ENCODE results near the gene TSHZ3. TPM values are rescaled to one million over a fixed set of nuclear protein-coding genes. Genes with fewer than 3 reads are reported as not detected.

TSHZ3 gene
- polyA plus RNA-seq, 1 donor from 2014 or later: 2.4 TPM

- Histone ChIP-seq H2AFZ (ENCODE audit: low read depth, low read length) (no peak overlapping the region), H3K27me3 (ENCODE audit: insufficient read depth, low read depth, low read length) (no peaks in the 10 kb centered on the region), H3F3A (ENCODE audit: insufficient read depth, low read length, poor library complexity, severe bottlenecking) (no peaks in the 10 kb centered on the region), H3K4me2 (ENCODE audit: low read length) (no peak overlapping the region), H3K27ac (ENCODE audit: low read length) (no peak overlapping the region), H3K4me3 (ENCODE audit: low read length) (peak overlapping the region; percentile 24), H3K9me3 (ENCODE audit: low read length) (no peaks in the 10 kb centered on the region), H4K20me1 (ENCODE audit: insufficient read depth) (no peaks in the 10 kb centered on the region), H3K9ac (ENCODE audit: low read length) (no peak overlapping the region), H3K36me3 (ENCODE audit: insufficient read depth, low read length) (no peaks in the 10 kb centered on the region), H3K9me2 (ENCODE audit: insufficient read depth, low read length) (no peaks in the 10 kb centered on the region), H3K79me2 (replicated peaks; ENCODE audit: insufficient read depth, low read length) (no peaks in the 10 kb centered on the region)
- TF ChIP-seq MXI1 (conservative IDR thresholded peaks at IDR 0.05; ENCODE audit: poor library complexity, severe bottlenecking) (no peak), SMC3 (conservative IDR thresholded peaks at IDR 0.05; ENCODE audit: poor library complexity) (no peak), REST (IDR thresholded peaks at IDR 0.05; ENCODE audit: borderline replicate concordance) (no peak), EP300 (conservative IDR thresholded peaks at IDR 0.05; ENCODE audit: poor library complexity, severe bottlenecking) (no peak), POLR2AphosphoS5 (IDR thresholded peaks at IDR 0.05) (peak; percentile 7), CTCF (IDR thresholded peaks at IDR 0.05; ENCODE audit: poor library complexity, severe bottlenecking) (no peak)
These were observed 90.8 kb downstream of the TSHZ3 start for GRCh38 chr19:31258211-31259052.

- Histone ChIP-seq H4K20me1 (ENCODE audit: insufficient read depth) (no peaks in the 10 kb centered on the region), H3K27me3 (ENCODE audit: insufficient read depth, low read depth, low read length) (no peaks in the 10 kb centered on the region), H3K9me3 (ENCODE audit: low read length) (no peaks in the 10 kb centered on the region), H3K9ac (ENCODE audit: low read length) (no peak overlapping the region), H3K9me2 (ENCODE audit: insufficient read depth, low read length) (no peaks in the 10 kb centered on the region), H3K4me2 (ENCODE audit: low read length) (no peak overlapping the region), H3K79me2 (replicated peaks; ENCODE audit: insufficient read depth, low read length) (no peaks in the 10 kb centered on the region), H2AFZ (ENCODE audit: low read depth, low read length) (no peak overlapping the region), H3K27ac (ENCODE audit: low read length) (no peak overlapping the region), H3F3A (ENCODE audit: insufficient read depth, low read length, poor library complexity, severe bottlenecking) (no peaks in the 10 kb centered on the region), H3K4me3 (ENCODE audit: low read length) (no peak overlapping the region), H3K36me3 (ENCODE audit: insufficient read depth, low read length) (no peaks in the 10 kb centered on the region)
- TF ChIP-seq TAF1 (IDR thresholded peaks at IDR 0.05; ENCODE audit: low read depth) (no peak), CTCF (IDR thresholded peaks at IDR 0.05; ENCODE audit: poor library complexity, severe bottlenecking) (no peak)
These were observed 91.7 kb downstream of the TSHZ3 start for GRCh38 chr19:31257426-31258130.
